Right kidney (tissue), 1 donor: Measurements from ENCODE around the gene TNFRSF18.

Experiments
- DNase-seq: peaks from one replicate; pipeline ENCODE4 v3.0.0-alpha.2; 2016

The TNFRSF18 gene

GRCh38 chr1:1166642-1167397 is 39.6 kb downstream of the TNFRSF18 start:
- DNase-seq: peak; percentile 13

- peak; percentile 48 for DNase-seq
These were observed 40.4 kb downstream of the TNFRSF18 start for GRCh38 chr1:1165900-1166421.

GRCh38 chr1:1165485-1165884 is 40.9 kb downstream of the TNFRSF18 start:
- DNase-seq: no peak

GRCh38 chr1:1164701-1165451 is 41.5 kb downstream of the TNFRSF18 start:
- peak; percentile 76 for DNase-seq

GRCh38 chr1:1164361-1164700 is 42.1 kb downstream of the TNFRSF18 start:
- no peak for DNase-seq

- peak; percentile 35 for DNase-seq
These were observed 42.8 kb downstream of the TNFRSF18 start for GRCh38 chr1:1163538-1164070.

GRCh38 chr1:1162597-1163537 is 43.5 kb downstream of the TNFRSF18 start:
- DNase-seq: peak; percentile 66

GRCh38 chr1:1161683-1162079 is 44.7 kb downstream of the TNFRSF18 start:
- DNase-seq: no peak

GRCh38 chr1:1161078-1161682 is 45.2 kb downstream of the TNFRSF18 start:
- DNase-seq: no peak

- no peak for DNase-seq
These were observed 46.0 kb downstream of the TNFRSF18 start for GRCh38 chr1:1160281-1160930.

- DNase-seq: peak; percentile 81
These were observed 48.3 kb downstream of the TNFRSF18 start for GRCh38 chr1:1157914-1158710.

GRCh38 chr1:1157426-1157913 is 48.9 kb downstream of the TNFRSF18 start:
- DNase-seq: peak; percentile 84

- no peak for DNase-seq
These were observed 49.4 kb downstream of the TNFRSF18 start for GRCh38 chr1:1157033-1157365.

- peak; percentile 10 for DNase-seq
These were observed 50.0 kb downstream of the TNFRSF18 start for GRCh38 chr1:1156140-1157032.

- peak; percentile 12 for DNase-seq
These were observed 51.1 kb downstream of the TNFRSF18 start for GRCh38 chr1:1155258-1155657.

GRCh38 chr1:1153874-1154273 is 52.5 kb downstream of the TNFRSF18 start:
- no peak for DNase-seq
